HepG2 (cell line): Measurements from ENCODE around the gene PRKG1. TPM values are rescaled to one million over a fixed set of nuclear protein-coding genes. Genes with fewer than 3 reads are reported as not detected.

ENCODE experiments used
- ATAC-seq: fragments of 200-7000 bp; cut with Tn5 transposase; 3 replicates; pipeline ENCODE4 v1.9.1; 2020; ENCODE audit warnings: mild to moderate bottlenecking, moderate library complexity
- BruUV-seq: library from RNA; stranded (reverse); fragments of 400-500 nt; replicated peaks from 2 replicates; lab custom pipeline; 2021; lab: Mats Ljungman, UMichigan
- CTCF ChIA-PET: fragments of 300-600 bp; formaldehyde crosslinking; extraction: SDS; loops from one replicate; lab custom pipeline; 2021; ENCODE audit warnings: low total read pairs, inconsistent platforms, low intra/inter-chr PET ratio; lab: Yijun Ruan, JAX
- POLR2A ChIA-PET: fragments of 350-600 bp; sonication (Branson Sonifier 250); formaldehyde crosslinking; loops from one replicate; lab custom pipeline; 2020; ENCODE audit warnings: antibody characterized with exemption, inconsistent platforms; lab: Yijun Ruan, JAX
- DNase-seq: peaks from one replicate; pipeline ENCODE4 v3.0.0-alpha.2; 2015; ENCODE audit warnings: low spot score
- FAIRE-seq: peaks from 3 replicates; lab custom pipeline; 2011; peaks lifted over from hg19 to GRCh38; lab: Jason Lieb, UNC
- H2AFZ ChIP-seq: one replicate; pipeline ENCODE4 v1.6.1; 2011; ENCODE audit warnings: low read length, inconsistent platforms
- H3K27ac ChIP-seq: fragments of 300-600 bp; 3 replicates; pipeline ENCODE4 v1.8.0; 2011; ENCODE audit warnings: mixed run types, mild to moderate bottlenecking, mixed read lengths, low read length, inconsistent platforms; ENCODE audit not compliant: insufficient read depth; ENCODE audit errors: extremely low read length
- H3K27me3 ChIP-seq, 2 experiments: fragments of 200-600 bp in 1 of 2; 2 replicates in 1 of 2; 3 replicates in 1 of 2; pipeline versions ENCODE4 v1.6.0 to v1.8.0; 2011; ENCODE audit warnings: low read length in 2 of 2, mild to moderate bottlenecking in 2 of 2, moderate library complexity in 2 of 2, inconsistent platforms in 1 of 2; ENCODE audit not compliant: insufficient read depth in 2 of 2, control insufficient read depth in 1 of 2
- H3K36me3 ChIP-seq, 2 experiments: fragments of 200-600 bp in 1 of 2; replicated peaks in 1 of 2; 2 replicates in 1 of 2; 3 replicates in 1 of 2; pipeline versions ENCODE4 v1.5.1 to v1.8.0; 2011; ENCODE audit warnings: low read length in 2 of 2, inconsistent platforms in 1 of 2; ENCODE audit not compliant: insufficient read depth in 2 of 2, control insufficient read depth in 1 of 2
- H3K4me1 ChIP-seq: 2 replicates; pipeline ENCODE4 v1.5.1; 2012; ENCODE audit warnings: low read length, inconsistent platforms; ENCODE audit not compliant: insufficient read depth
- H3K4me2 ChIP-seq: 2 replicates; pipeline ENCODE4 v1.6.0; 2011; ENCODE audit warnings: low read depth, low read length, inconsistent platforms
- H3K4me3 ChIP-seq, 3 experiments: fragments of 200-600 bp in 1 of 3; sonication (generic), shearing (Covaris generic) in 1 of 3; replicated peaks in 1 of 3; 2 replicates each; pipeline ENCODE4 v1.5.1; 2011 to 2016; ENCODE audit warnings: low read length in 3 of 3, inconsistent platforms in 2 of 3, low read depth in 2 of 3, mild to moderate bottlenecking in 2 of 3, control low read depth in 1 of 3, mixed read lengths in 1 of 3; ENCODE audit not compliant: insufficient read depth in 1 of 3
- H3K79me2 ChIP-seq: one replicate; pipeline ENCODE4 v1.6.1; 2011; ENCODE audit warnings: low read length, inconsistent platforms; ENCODE audit not compliant: insufficient read depth
- H3K9ac ChIP-seq: 2 replicates; pipeline ENCODE4 v1.6.0; 2011; ENCODE audit warnings: mild to moderate bottlenecking, low read depth, low read length, inconsistent platforms; ENCODE audit not compliant: insufficient read depth
- H3K9me3 ChIP-seq: 2 replicates; pipeline ENCODE4 v1.5.1; 2012; ENCODE audit warnings: mild to moderate bottlenecking, low read length
- H4K20me1 ChIP-seq: 2 replicates; pipeline ENCODE4 v1.6.0; 2011; ENCODE audit warnings: inconsistent platforms, mild to moderate bottlenecking, low read length, moderate library complexity; ENCODE audit not compliant: insufficient read depth
- ARID5B ChIP-seq: IDR thresholded peaks from 2 replicates; pipeline ENCODE4 v1.4.0; 2020; ENCODE audit warnings: mild to moderate bottlenecking, missing genetic modification reagents
- CEBPB ChIP-seq: IDR thresholded peaks from 2 replicates; pipeline ENCODE4 v1.6.1; 2011; ENCODE audit warnings: low read depth, low read length, improper control_type of control experiment, borderline replicate concordance
- MLXIP ChIP-seq: sonication (generic); formaldehyde crosslinking; IDR thresholded peaks from 2 replicates; pipeline ENCODE4 v1.9.0; 2021; ENCODE audit warnings: missing genetic modification reagents, borderline replicate concordance
- SCMH1 ChIP-seq: sonication (generic); formaldehyde crosslinking; IDR thresholded peaks from 2 replicates; pipeline ENCODE4 v1.9.0; 2021; ENCODE audit warnings: missing genetic modification reagents, mild to moderate bottlenecking, borderline replicate concordance
- WGBS: methylation state at CpG from one replicate; pipeline ENCODE4 v1.1.6; 2017; ENCODE audit warnings: low lambda C conversion rate; 5-methylcytosine and 5-hydroxymethylcytosine counted together
- in situ Hi-C: cut with HindIII; loops from 2 replicates; pipeline ENCODE4 v1.10.0; 2017; ENCODE audit warnings: low pct_unique_long_range_greater_than_20kb; ENCODE audit not compliant: extremely low pct_ligation_motif_present
- intact Hi-C: fragments of 100-400 bp; cut with micrococcal nuclease; formaldehyde crosslinking; loops from one replicate; pipeline ENCODE4 v1.10.0; 2022; ENCODE audit not compliant: unreplicated experiment
- polyA plus RNA-seq, 8 experiments: library from polyadenylated mRNA; depleted of rRNA in 3 of 8; stranded (reverse) in 7 of 8; unstranded in 1 of 8; fragments of >200 nt; fragmentation: Illumina TruSeq in 4 of 8; extraction: Trizol in 4 of 8; gene quantifications; 2 replicates each; pipeline versions ENCODE4 v1.2.1 to v1.2.3, GENCODE V29; 2011 to 2016; ENCODE audit warnings: low read depth in 4 of 8, missing spikeins in 1 of 8, mixed read lengths in 1 of 8; ENCODE audit not compliant: insufficient read depth in 1 of 8
- total RNA-seq, 5 experiments: library from RNA; depleted of rRNA; stranded (reverse); fragments of >200 nt; fragmentation: Illumina TruSeq; extraction: Trizol; gene quantifications; 2 replicates each; pipeline ENCODE4 v1.2.3, GENCODE V29; 2016; ENCODE audit warnings: low read depth in 1 of 5

PRKG1 gene
- total and polyA plus RNA-seq, 2 of the 13 experiments (the other 11 are each of a cell fraction or from before 2014, with no cell fraction given) = 0.01 TPM; not detected in 1

DNA sequence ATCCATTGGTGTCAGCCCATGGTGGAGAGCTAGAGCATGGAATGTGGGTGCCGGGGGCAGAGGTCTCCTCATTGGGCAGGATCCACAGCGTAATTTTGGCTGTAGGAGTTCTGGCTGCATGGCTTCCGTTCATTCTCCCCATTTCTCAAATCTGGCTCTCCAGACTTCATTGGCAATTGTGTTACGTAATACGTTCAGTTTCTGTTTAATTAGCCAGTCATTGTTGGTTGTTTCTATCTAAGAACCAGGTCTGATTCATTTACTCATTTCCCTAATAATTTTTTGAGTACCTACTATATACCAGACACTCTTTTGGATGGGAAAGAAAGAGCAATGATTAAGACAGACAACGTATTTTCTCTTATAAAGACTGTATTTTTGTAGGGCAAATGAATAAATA lies 325.6 kb downstream of the PRKG1 start:
- H3K36me3 ChIP-seq = no peaks in the 10 kb centered on the region
- peak; percentile 17; the same call in 1 of the 2 replicates for TF ChIP-seq CEBPB
- no peak for TF ChIP-seq MLXIP (CRISPR knock-in tag)
- no peak for FAIRE-seq

GRCh38 chr10:51400392-51401096 lies 326.3 kb downstream of the PRKG1 start:
- no peaks in the 10 kb centered on the region for H3K27me3 ChIP-seq
- in situ Hi-C loops (no loop called here), intact Hi-C loops (no loop called here)
- no peaks in the 10 kb centered on the region for H4K20me1 ChIP-seq
- WGBS = 6% methylated on average over 8 of the region's 8 CpGs
- CTCF ChIA-PET = no interaction called here
- FAIRE-seq = no peak
- H3K9me3 ChIP-seq = no peaks in the 10 kb centered on the region
- H3K4me3 ChIP-seq = no peak overlapping the region
- no peaks in the 10 kb centered on the region for H3K79me2 ChIP-seq
- ATAC-seq = no peak
- no peak overlapping the region for H3K27ac ChIP-seq
- no peak overlapping the region for H3K4me2 ChIP-seq
- POLR2A ChIA-PET = no interaction called here
- no peak overlapping the region for H3K9ac ChIP-seq
- no TSS peak for BruUV-seq
- H3K4me1 ChIP-seq = no peaks in the 10 kb centered on the region
- DNase-seq = no peak
- no peak overlapping the region for H2AFZ ChIP-seq
- no peaks in the 10 kb centered on the region for H3K36me3 ChIP-seq
- TF ChIP-seq ARID5B (CRISPR knock-in tag) (no peak), SCMH1 (CRISPR knock-in tag) (no peak)

More for the DNA sequence above, 325.6 kb downstream of the PRKG1 start:
- in situ Hi-C loops (loop anchor here (25.0 kb wide), 1 partner anchor 812 kb away; no protein-coding TSS in a partner anchor), intact Hi-C loops (no loop called here)
- Histone ChIP-seq H4K20me1 (no peaks in the 10 kb centered on the region), H3K27me3 (no peaks in the 10 kb centered on the region), H3K79me2 (no peaks in the 10 kb centered on the region), H3K4me3 (no peak overlapping the region), H3K27ac (no peak overlapping the region), H3K9me3 (no peaks in the 10 kb centered on the region), H3K4me2 (no peak overlapping the region), H2AFZ (no peak overlapping the region), H3K9ac (no peak overlapping the region), H3K4me1 (no peaks in the 10 kb centered on the region)
- no TSS peak for BruUV-seq
- WGBS = 19% methylated on average over 6 of the region's 6 CpGs
- ATAC-seq (no peak), DNase-seq (no peak)
- ChIA-PET POLR2A (no interaction called here), CTCF (no interaction called here)
